Panc1 (cell line): ENCODE measurements around the gene FRMPD2. TPM values are rescaled to one million over a fixed set of nuclear protein-coding genes. Genes with fewer than 3 reads are reported as not detected.

Experiments used
- ATAC-seq: fragments of 200-7000 bp; cut with Tn5 transposase; 2 replicates; pipeline ENCODE4 v1.9.1; 2020; ENCODE audit warnings: mild to moderate bottlenecking, moderate library complexity
- BruUV-seq: library from RNA; stranded (reverse); fragments of 400-500 nt; replicated peaks from 2 replicates; lab custom pipeline; 2021; lab: Mats Ljungman, UMichigan
- CTCF ChIA-PET: fragments of 300-600 bp; sonication (Branson Sonifier 250); formaldehyde crosslinking; loops from one replicate; lab custom pipeline; 2022; ENCODE audit warnings: antibody characterized with exemption; lab: Charles Lee
- POLR2A ChIA-PET: fragments of 300-600 bp; sonication (Branson Sonifier 250); formaldehyde crosslinking; loops from one replicate; lab custom pipeline; 2022; ENCODE audit warnings: antibody characterized with exemption; lab: Charles Lee
- DNase-seq: peaks from one replicate; pipeline ENCODE4 v3.0.0-alpha.2; 2010; ENCODE audit warnings: low read depth, low spot score
- H3K27ac ChIP-seq: 2 replicates; pipeline ENCODE4 v1.5.1; 2011; ENCODE audit warnings: mild to moderate bottlenecking, low read length, inconsistent platforms
- H3K27me3 ChIP-seq: fragments of 200-500 bp; sonication (Bioruptor generic); 2 replicates; pipeline ENCODE4 v1.6.0; 2014; ENCODE audit warnings: low read length, inconsistent platforms; ENCODE audit not compliant: control insufficient read depth, insufficient read depth
- H3K36me3 ChIP-seq: fragments of 200-500 bp; sonication (Bioruptor generic); 2 replicates; pipeline ENCODE4 v1.5.1; 2014; ENCODE audit warnings: inconsistent platforms, mild to moderate bottlenecking, low read length, moderate library complexity; ENCODE audit not compliant: control insufficient read depth, insufficient read depth
- H3K4me1 ChIP-seq: 2 replicates; pipeline ENCODE4 v1.5.1; 2011; ENCODE audit warnings: inconsistent platforms, mild to moderate bottlenecking, low read length, moderate library complexity; ENCODE audit not compliant: control insufficient read depth, insufficient read depth
- H3K4me3 ChIP-seq, 2 experiments: 2 replicates each; pipeline ENCODE4 v1.5.1; 2011 to 2012; ENCODE audit warnings: low read depth in 2 of 2, low read length in 2 of 2, mild to moderate bottlenecking in 2 of 2, inconsistent platforms in 1 of 2, moderate library complexity in 1 of 2
- H3K9me3 ChIP-seq: fragments of 200-500 bp; sonication (Bioruptor generic); 2 replicates; pipeline ENCODE4 v1.5.1; 2014; ENCODE audit warnings: low read depth, mild to moderate bottlenecking, inconsistent platforms, low read length, moderate library complexity; ENCODE audit not compliant: control insufficient read depth, insufficient read depth
- POLR2AphosphoS5 ChIP-seq: IDR thresholded peaks from 2 replicates; pipeline ENCODE4 v1.6.1; 2012; ENCODE audit warnings: mild to moderate bottlenecking, low read depth, low read length, moderate library complexity
- SIN3A ChIP-seq: IDR thresholded peaks from 2 replicates; pipeline ENCODE4 v1.6.1; 2012; ENCODE audit warnings: low read depth, mild to moderate bottlenecking, low read length, moderate library complexity, borderline replicate concordance; ENCODE audit not compliant: insufficient read depth
- TCF7L2 ChIP-seq: IDR thresholded peaks from 2 replicates; pipeline ENCODE4 v1.6.1; 2011; ENCODE audit warnings: mild to moderate bottlenecking, low read depth, low read length, inconsistent platforms
- in situ Hi-C: cut with HindIII; loops from 2 replicates; pipeline ENCODE4 v1.10.0; 2016; ENCODE audit warnings: low sequenced_read_pairs, low pct_unique_long_range_greater_than_20kb
- intact Hi-C: fragments of 100-400 bp; cut with micrococcal nuclease; formaldehyde crosslinking; loops from one replicate; pipeline ENCODE4 v1.10.0; 2022; ENCODE audit not compliant: unreplicated experiment
- total RNA-seq: library from RNA; stranded (reverse); gene quantifications from one replicate; pipeline ENCODE4 v1.2.1, GENCODE V29; 2021; ENCODE audit not compliant: unreplicated experiment
- TF ChIP-seq, protein P1 (sequence below), 2 experiments: IDR thresholded peaks; 2 replicates each; pipeline ENCODE4 v1.6.1; 2011 to 2012; ENCODE audit warnings: low read depth in 2 of 2, control low read depth in 1 of 2, low read length in 1 of 2, mild to moderate bottlenecking in 1 of 2, moderate library complexity in 1 of 2; ENCODE audit not compliant: insufficient read depth in 1 of 2
- TF ChIP-seq, protein P2 (sequence below): fragments of 450-650 bp; IDR thresholded peaks from 2 replicates; pipeline ENCODE4 v1.5.1; 2017; ENCODE audit warnings: mild to moderate bottlenecking

The FRMPD2 gene
- total RNA-seq, 1 experiment from 2014 or later, result not detected

DNA sequence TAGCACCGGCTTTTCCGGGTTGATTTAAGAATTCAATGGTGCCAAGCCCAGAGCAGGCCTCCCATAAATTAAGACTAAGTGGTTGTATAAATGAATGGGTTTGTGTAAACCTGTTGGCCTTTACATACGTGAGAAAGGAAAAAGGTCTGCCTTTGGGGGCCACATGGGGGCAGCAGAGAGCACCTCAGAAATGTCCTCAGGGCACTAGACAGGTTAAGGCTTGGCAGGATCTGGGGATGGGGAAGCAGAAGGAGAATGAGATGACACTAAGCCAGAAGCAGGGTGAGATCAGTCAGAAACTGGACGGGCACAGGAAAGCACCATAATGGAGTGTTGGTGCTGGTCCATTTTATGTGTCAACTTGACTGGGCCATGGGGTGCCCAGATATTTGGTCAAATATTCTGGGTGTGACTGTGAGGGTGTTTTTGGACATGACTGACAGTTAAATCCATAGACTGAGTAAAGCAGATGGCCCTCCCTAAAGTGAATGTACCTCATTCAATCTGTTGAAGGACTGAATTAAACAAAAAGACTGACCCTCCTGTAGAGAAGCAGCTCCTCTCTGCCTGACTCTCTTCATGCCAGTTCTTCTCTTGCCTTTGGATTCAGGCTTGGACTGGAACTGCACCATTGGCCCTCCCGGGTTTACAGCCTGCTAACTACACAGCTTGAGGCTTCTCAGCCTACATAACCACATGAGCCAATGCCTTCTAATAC lies 58.9 kb downstream of the FRMPD2 start:
- H3K9me3 ChIP-seq, result no peaks in the 10 kb centered on the region
- CTCF ChIA-PET, result no interaction called here
- H3K4me1 ChIP-seq, result no peaks in the 10 kb centered on the region
- H3K4me3 ChIP-seq, result no peak overlapping the region
- H3K27me3 ChIP-seq, result peaks cover 4% of the 10 kb centered on the region
- BruUV-seq, result no TSS peak
- POLR2A ChIA-PET, result no interaction called here
- H3K27ac ChIP-seq, result no peak overlapping the region
- no peak for TF ChIP-seq SIN3A
- TF ChIP-seq TCF7L2, result no peak
- TF ChIP-seq, protein P1, sequence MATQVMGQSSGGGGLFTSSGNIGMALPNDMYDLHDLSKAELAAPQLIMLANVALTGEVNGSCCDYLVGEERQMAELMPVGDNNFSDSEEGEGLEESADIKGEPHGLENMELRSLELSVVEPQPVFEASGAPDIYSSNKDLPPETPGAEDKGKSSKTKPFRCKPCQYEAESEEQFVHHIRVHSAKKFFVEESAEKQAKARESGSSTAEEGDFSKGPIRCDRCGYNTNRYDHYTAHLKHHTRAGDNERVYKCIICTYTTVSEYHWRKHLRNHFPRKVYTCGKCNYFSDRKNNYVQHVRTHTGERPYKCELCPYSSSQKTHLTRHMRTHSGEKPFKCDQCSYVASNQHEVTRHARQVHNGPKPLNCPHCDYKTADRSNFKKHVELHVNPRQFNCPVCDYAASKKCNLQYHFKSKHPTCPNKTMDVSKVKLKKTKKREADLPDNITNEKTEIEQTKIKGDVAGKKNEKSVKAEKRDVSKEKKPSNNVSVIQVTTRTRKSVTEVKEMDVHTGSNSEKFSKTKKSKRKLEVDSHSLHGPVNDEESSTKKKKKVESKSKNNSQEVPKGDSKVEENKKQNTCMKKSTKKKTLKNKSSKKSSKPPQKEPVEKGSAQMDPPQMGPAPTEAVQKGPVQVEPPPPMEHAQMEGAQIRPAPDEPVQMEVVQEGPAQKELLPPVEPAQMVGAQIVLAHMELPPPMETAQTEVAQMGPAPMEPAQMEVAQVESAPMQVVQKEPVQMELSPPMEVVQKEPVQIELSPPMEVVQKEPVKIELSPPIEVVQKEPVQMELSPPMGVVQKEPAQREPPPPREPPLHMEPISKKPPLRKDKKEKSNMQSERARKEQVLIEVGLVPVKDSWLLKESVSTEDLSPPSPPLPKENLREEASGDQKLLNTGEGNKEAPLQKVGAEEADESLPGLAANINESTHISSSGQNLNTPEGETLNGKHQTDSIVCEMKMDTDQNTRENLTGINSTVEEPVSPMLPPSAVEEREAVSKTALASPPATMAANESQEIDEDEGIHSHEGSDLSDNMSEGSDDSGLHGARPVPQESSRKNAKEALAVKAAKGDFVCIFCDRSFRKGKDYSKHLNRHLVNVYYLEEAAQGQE (IDR thresholded peaks at IDR 0.05; ENCODE audit: insufficient read depth in 1 of 2, low read depth in 2 of 2, low read length in 1 of 2), result no peak
- TF ChIP-seq, protein P2, sequence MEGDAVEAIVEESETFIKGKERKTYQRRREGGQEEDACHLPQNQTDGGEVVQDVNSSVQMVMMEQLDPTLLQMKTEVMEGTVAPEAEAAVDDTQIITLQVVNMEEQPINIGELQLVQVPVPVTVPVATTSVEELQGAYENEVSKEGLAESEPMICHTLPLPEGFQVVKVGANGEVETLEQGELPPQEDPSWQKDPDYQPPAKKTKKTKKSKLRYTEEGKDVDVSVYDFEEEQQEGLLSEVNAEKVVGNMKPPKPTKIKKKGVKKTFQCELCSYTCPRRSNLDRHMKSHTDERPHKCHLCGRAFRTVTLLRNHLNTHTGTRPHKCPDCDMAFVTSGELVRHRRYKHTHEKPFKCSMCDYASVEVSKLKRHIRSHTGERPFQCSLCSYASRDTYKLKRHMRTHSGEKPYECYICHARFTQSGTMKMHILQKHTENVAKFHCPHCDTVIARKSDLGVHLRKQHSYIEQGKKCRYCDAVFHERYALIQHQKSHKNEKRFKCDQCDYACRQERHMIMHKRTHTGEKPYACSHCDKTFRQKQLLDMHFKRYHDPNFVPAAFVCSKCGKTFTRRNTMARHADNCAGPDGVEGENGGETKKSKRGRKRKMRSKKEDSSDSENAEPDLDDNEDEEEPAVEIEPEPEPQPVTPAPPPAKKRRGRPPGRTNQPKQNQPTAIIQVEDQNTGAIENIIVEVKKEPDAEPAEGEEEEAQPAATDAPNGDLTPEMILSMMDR, result peak; percentile 93
- no peak for TF ChIP-seq POLR2AphosphoS5
- ATAC-seq (peak; percentile 86), DNase-seq (peak; percentile 10)
- H3K36me3 ChIP-seq, result no peaks in the 10 kb centered on the region
- intact Hi-C loops, result loop anchor here (2.0 to 10.0 kb wide), 2 partner anchors 19 to 69 kb away; no protein-coding TSS in a partner anchor
- in situ Hi-C loops, result no loop called here

DNA sequence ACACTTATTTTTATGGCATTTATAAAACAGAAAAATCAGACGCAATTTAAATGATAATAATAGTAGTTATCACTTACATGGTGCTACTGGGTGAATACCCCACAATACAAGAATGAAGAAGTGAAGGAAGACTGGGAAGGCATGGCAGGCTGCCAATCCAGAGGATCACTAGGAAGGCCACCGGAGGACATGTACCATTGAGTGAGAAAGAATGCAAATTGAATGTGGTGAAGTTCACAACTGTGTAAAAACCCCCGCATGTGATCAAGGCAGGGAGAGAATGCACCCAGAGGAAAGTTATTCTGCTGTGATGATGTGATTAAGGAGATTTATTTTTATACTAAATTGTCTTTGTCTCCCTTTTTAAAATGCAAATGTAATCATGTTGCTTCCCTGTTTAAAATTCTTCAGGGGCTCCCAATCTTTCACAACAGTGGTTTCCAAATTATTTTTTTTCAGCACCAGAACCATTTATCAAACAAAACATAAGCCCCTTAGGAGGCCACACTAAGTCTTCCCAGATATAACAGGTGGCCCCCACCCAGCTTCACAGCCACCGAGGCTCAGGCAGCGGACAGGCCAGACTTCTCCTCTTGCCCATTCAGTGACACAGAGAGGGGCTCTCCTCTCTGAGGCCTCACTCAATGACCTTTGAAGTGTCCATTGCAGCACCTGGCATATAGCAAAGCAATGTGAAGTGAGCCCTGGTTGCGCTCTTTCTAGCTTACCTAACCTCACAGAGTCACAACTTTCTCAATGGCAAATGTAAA lies 59.6 kb downstream of the FRMPD2 start:
- no TSS peak for BruUV-seq
- ChIA-PET CTCF (no interaction called here), POLR2A (no interaction called here)
- intact Hi-C loops (loop anchor here (10.0 kb wide), 1 partner anchor 70 kb away; no protein-coding TSS in a partner anchor), in situ Hi-C loops (no loop called here)
- Histone ChIP-seq H3K27ac (no peak overlapping the region), H3K4me1 (no peaks in the 10 kb centered on the region), H3K9me3 (no peaks in the 10 kb centered on the region), H3K27me3 (peaks cover 4% of the 10 kb centered on the region), H3K36me3 (no peaks in the 10 kb centered on the region), H3K4me3 (no peak overlapping the region)
- DNase-seq (no peak), ATAC-seq (no peak)
- TF ChIP-seq POLR2AphosphoS5 (no peak), SIN3A (no peak), TCF7L2 (no peak)
- TF ChIP-seq, protein P1 (IDR thresholded peaks at IDR 0.05; ENCODE audit: insufficient read depth in 1 of 2, low read depth in 2 of 2, low read length in 1 of 2), result no peak
- TF ChIP-seq, protein P2, result no peak
